CD4-positive, CD25-positive, alpha-beta regulatory T cell (primary cell): ENCODE measurements around the gene MTO1. TPM values are rescaled to one million over a fixed set of nuclear protein-coding genes. Genes with fewer than 3 reads are reported as not detected.

Experiments
- ATAC-seq, 2 donors: fragments of 150-1000 bp; cut with Tn5 transposase; one replicate each; pipeline ENCODE4 v1.10.0; 2021; ENCODE audit warnings: low read depth in 2 of 2, moderate number of reproducible peaks in 2 of 2, moderate library complexity in 1 of 2
- DNase-seq, 3 donors: peaks; one replicate each; pipeline versions ENCODE4 v3.0.0 to v3.0.0-alpha.2; 2012 to 2022; ENCODE audit warnings: mixed read lengths in 1 of 3
- H3K27ac ChIP-seq: one replicate; pipeline ENCODE4 v1.7.0; 2013; ENCODE audit warnings: mild to moderate bottlenecking, low read length; ENCODE audit not compliant: insufficient read depth, poor library complexity, severe bottlenecking
- H3K27me3 ChIP-seq: one replicate; pipeline ENCODE4 v1.7.0; 2013; ENCODE audit warnings: low read length; ENCODE audit not compliant: control insufficient read depth, insufficient read depth
- H3K36me3 ChIP-seq: one replicate; pipeline ENCODE4 v1.7.0; 2013; ENCODE audit warnings: mild to moderate bottlenecking, low read length, moderate library complexity; ENCODE audit not compliant: control insufficient read depth, insufficient read depth
- H3K4me1 ChIP-seq: 2 replicates; pipeline ENCODE4 v1.7.0; 2013; ENCODE audit warnings: mild to moderate bottlenecking, low read length; ENCODE audit not compliant: insufficient read depth, control insufficient read depth, poor library complexity, severe bottlenecking
- H3K4me3 ChIP-seq: one replicate; pipeline ENCODE4 v1.7.0; 2013; ENCODE audit warnings: low read depth, mild to moderate bottlenecking, low read length, moderate library complexity
- H3K9me3 ChIP-seq, 2 experiments: 1 replicate in 1 of 2; 2 replicates in 1 of 2; pipeline ENCODE4 v1.7.0; 2013; ENCODE audit warnings: low read length in 2 of 2, mild to moderate bottlenecking in 1 of 2, moderate library complexity in 1 of 2; ENCODE audit not compliant: control insufficient read depth in 2 of 2
- H3K27ac Mint-ChIP-seq, 3 donors: one replicate each; pipeline ENCODE4 v1.8.0; 2020 to 2022; ENCODE audit warnings: mild to moderate bottlenecking in 3 of 3, mixed read lengths in 3 of 3, moderate library complexity in 2 of 3
- H3K27me3 Mint-ChIP-seq: one replicate; pipeline ENCODE4 v1.8.0; 2022; ENCODE audit warnings: mild to moderate bottlenecking, mixed read lengths
- H3K36me3 Mint-ChIP-seq: one replicate; pipeline ENCODE4 v1.8.0; 2020; ENCODE audit warnings: mixed read lengths
- H3K4me1 Mint-ChIP-seq, 4 donors: one replicate each; pipeline ENCODE4 v1.8.0; 2020 to 2022; ENCODE audit warnings: mixed read lengths in 4 of 4, mild to moderate bottlenecking in 1 of 4
- H3K4me3 Mint-ChIP-seq, 4 donors: one replicate each; pipeline ENCODE4 v1.8.0; 2020 to 2022; ENCODE audit warnings: mild to moderate bottlenecking in 4 of 4, mixed read lengths in 4 of 4, moderate library complexity in 3 of 4
- H3K9me3 Mint-ChIP-seq, 7 donors: one replicate each; pipeline ENCODE4 v1.8.0; 2020 to 2022; ENCODE audit warnings: mixed read lengths in 7 of 7, mild to moderate bottlenecking in 3 of 7, moderate library complexity in 2 of 7
- polyA plus RNA-seq, 4 donors: library from polyadenylated mRNA; unstranded; fragments of 300-500 nt; fragmentation: Illumina TruSeq; gene quantifications; one replicate each; pipeline ENCODE4 v1.2.3, GENCODE V29; 2021
- total RNA-seq: library from RNA; stranded (reverse); gene quantifications from one replicate; pipeline ENCODE4 v1.2.3, GENCODE V29; 2022

Gene MTO1
- total and polyA plus RNA-seq, 5 donors from 2014 or later, result 34.9 to 69.9 (median 42.8) TPM

DNA sequence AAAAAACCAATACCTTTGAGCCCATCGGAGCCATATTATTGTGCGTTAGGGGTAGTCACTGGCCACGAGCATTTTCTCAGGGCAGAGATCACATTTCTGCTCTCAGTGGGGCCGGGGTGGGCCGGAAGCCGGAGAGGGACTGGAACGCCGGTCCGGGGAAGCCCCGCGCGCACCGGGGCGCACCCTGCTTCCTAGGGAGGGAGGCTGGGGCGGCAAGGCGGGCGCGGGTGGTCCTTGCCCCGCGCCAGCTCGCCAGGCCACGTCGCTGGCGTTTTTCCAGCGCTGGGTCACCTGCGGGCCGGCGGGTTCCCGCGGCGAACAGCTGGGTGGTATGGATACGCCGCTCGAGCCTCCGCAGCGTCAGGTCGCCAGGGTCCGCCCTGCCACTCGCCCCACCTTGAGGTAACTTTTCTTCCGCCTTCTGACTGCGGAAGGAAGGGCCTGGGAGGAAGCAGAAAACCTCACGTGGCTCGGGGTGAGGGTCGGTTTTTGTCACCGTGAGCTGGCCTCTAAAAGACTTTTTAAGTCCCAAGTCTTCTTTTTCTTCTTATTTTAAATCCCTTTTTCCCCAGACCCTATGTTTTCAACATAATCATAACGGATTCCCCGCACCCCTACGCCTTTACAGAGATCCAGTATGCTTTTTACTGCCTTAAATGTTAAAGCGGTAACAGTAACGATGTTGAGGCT, 62.0 kb downstream of the MTO1 start:
- Histone ChIP-seq H3K4me3 (peak overlapping the region; percentile 95), H3K36me3 (peaks cover 10% of the 10 kb centered on the region), H3K4me1 (peaks cover 49% of the 10 kb centered on the region), H3K9me3 (no peaks in the 10 kb centered on the region), H3K27ac (peak overlapping the region; percentile 99), H3K27me3 (no peaks in the 10 kb centered on the region)
- Mint-ChIP-seq H3K4me1 (peaks cover 16 to 46% (median 30%) of the 10 kb centered on the region in 4 donors), H3K27ac (peak overlapping the region; percentile 95 to 100 (median 96)), H3K4me3 (peak overlapping the region; percentile 92 to 99 (median 96)), H3K27me3 (peaks cover 9% of the 10 kb centered on the region), H3K9me3 (peaks cover 0 to 3% (median 0%) of the 10 kb centered on the region in 7 donors), H3K36me3 (peaks cover 19% of the 10 kb centered on the region)
- peak; percentile 41 to 44 for ATAC-seq
- peak; percentile 71 to 93 (median 81) for DNase-seq

DNA sequence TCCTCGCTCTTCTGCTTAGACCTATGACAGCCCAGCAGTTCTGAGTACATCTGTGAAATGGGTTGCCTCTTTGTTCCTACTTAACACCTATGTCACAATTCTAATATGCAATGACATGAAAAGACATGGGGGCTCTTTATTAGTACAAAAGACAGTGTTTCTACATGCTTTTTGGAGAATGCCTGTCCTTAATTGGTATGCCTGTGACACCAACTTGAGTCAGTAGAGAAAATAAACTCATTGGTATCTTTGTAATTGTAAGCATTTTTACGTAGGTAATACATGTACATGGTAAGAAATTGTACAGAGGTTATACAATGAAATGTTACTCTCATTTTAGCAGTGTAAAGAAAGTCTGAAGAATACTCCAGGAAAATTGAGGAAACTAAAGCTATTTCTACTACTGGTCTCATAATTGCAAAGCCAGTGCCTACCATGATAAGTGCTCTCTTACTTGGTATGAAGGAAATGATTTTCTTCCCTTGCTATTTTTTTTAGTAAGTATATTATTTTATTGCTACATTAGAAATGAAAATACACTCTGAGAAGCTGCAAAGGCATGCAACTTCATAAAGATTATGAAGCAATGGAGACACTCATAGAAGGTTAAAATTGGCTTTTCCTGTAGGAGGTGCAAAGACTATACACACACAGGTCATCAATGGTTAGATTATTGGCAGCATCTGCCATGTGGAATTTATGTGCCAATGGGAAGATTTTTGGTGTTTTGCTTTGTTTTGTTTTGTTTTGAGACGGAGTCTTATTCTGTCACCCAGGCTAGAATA, 64.2 kb downstream of the MTO1 start:
- H3K4me3 ChIP-seq, result no peak overlapping the region
- peaks cover 2% of the 10 kb centered on the region for H3K27me3 Mint-ChIP-seq
- peak overlapping the region in 2 of 4 donors; percentile 5 to 57 for H3K4me3 Mint-ChIP-seq
- H3K36me3 Mint-ChIP-seq, result peaks cover 1% of the 10 kb centered on the region
- no peak overlapping the region for H3K27ac ChIP-seq
- H3K27me3 ChIP-seq, result no peaks in the 10 kb centered on the region
- no peak overlapping the region for H3K27ac Mint-ChIP-seq
- H3K4me1 Mint-ChIP-seq, result peaks cover 9 to 30% (median 18%) of the 10 kb centered on the region in 4 donors
- no peak for ATAC-seq
- no peak for DNase-seq
- H3K9me3 ChIP-seq, result no peaks in the 10 kb centered on the region
- no peaks in the 10 kb centered on the region for H3K36me3 ChIP-seq
- H3K4me1 ChIP-seq, result peaks cover 27% of the 10 kb centered on the region
- peaks cover 0 to 3% (median 0%) of the 10 kb centered on the region in 7 donors for H3K9me3 Mint-ChIP-seq

- H3K9me3 Mint-ChIP-seq, result no peaks in the 10 kb centered on the region
- H3K4me1 ChIP-seq, result peaks cover 5% of the 10 kb centered on the region
- H3K36me3 ChIP-seq, result no peaks in the 10 kb centered on the region
- no peak overlapping the region for H3K27ac Mint-ChIP-seq
- peaks cover 3 to 7% (median 4%) of the 10 kb centered on the region in 4 donors for H3K4me1 Mint-ChIP-seq
- no peaks in the 10 kb centered on the region for H3K36me3 Mint-ChIP-seq
- H3K27me3 Mint-ChIP-seq, result no peaks in the 10 kb centered on the region
- H3K27ac ChIP-seq, result no peak overlapping the region
- no peak for DNase-seq
- no peak for ATAC-seq
- H3K9me3 ChIP-seq, result no peaks in the 10 kb centered on the region
- no peak overlapping the region for H3K4me3 ChIP-seq
- no peak overlapping the region for H3K4me3 Mint-ChIP-seq
- H3K27me3 ChIP-seq, result no peaks in the 10 kb centered on the region
Measured at GRCh38 chr6:73528897-73529296, 67.4 kb downstream of the MTO1 start.

DNA sequence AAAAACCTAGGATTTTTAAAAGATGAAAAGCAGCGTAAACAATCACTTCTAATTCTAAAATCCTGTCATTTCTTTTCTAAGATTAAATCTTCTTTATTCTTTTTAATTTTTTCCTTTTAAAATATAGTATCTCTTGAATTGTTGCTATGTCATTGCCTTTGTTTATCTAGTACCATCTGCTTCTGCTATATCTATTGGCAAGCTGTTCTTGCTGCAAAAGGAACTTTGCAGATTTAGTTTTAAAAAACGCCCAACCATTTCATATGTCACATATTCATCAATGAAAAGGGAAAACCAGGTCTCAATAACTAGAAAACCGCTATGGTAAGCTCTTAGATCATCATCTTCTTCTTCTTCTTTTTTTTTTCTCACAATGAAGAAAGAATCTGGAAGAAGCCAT, 70.8 kb downstream of the MTO1 start:
- Histone ChIP-seq H3K27me3 (no peaks in the 10 kb centered on the region), H3K4me1 (no peaks in the 10 kb centered on the region), H3K36me3 (no peaks in the 10 kb centered on the region), H3K27ac (no peak overlapping the region), H3K9me3 (no peaks in the 10 kb centered on the region), H3K4me3 (no peak overlapping the region)
- Mint-ChIP-seq H3K27ac (no peak overlapping the region), H3K4me3 (no peak overlapping the region), H3K4me1 (no peaks in the 10 kb centered on the region), H3K27me3 (peaks cover 5% of the 10 kb centered on the region), H3K9me3 (no peaks in the 10 kb centered on the region), H3K36me3 (no peaks in the 10 kb centered on the region)
- DNase-seq (no peak), ATAC-seq (no peak)

- no peak overlapping the region for H3K27ac Mint-ChIP-seq
- H3K4me3 Mint-ChIP-seq, result no peak overlapping the region
- H3K4me1 Mint-ChIP-seq, result no peaks in the 10 kb centered on the region
- no peaks in the 10 kb centered on the region for H3K36me3 ChIP-seq
- no peaks in the 10 kb centered on the region for H3K9me3 ChIP-seq
- H3K9me3 Mint-ChIP-seq, result no peaks in the 10 kb centered on the region
- DNase-seq, result no peak
- H3K27me3 ChIP-seq, result no peaks in the 10 kb centered on the region
- no peaks in the 10 kb centered on the region for H3K4me1 ChIP-seq
- no peak overlapping the region for H3K27ac ChIP-seq
- H3K4me3 ChIP-seq, result no peak overlapping the region
- H3K36me3 Mint-ChIP-seq, result no peaks in the 10 kb centered on the region
- H3K27me3 Mint-ChIP-seq, result peaks cover 5% of the 10 kb centered on the region
- no peak for ATAC-seq
Measured at GRCh38 chr6:73534628-73535027, 73.1 kb downstream of the MTO1 start.

- Histone ChIP-seq H3K4me3 (no peak overlapping the region), H3K27ac (no peak overlapping the region), H3K4me1 (no peaks in the 10 kb centered on the region), H3K9me3 (no peaks in the 10 kb centered on the region), H3K36me3 (no peaks in the 10 kb centered on the region), H3K27me3 (no peaks in the 10 kb centered on the region)
- H3K4me1 Mint-ChIP-seq, result no peaks in the 10 kb centered on the region
- DNase-seq (no peak), ATAC-seq (no peak)
- H3K9me3 Mint-ChIP-seq, result no peaks in the 10 kb centered on the region
- peaks cover 5% of the 10 kb centered on the region for H3K27me3 Mint-ChIP-seq
- no peaks in the 10 kb centered on the region for H3K36me3 Mint-ChIP-seq
- H3K4me3 Mint-ChIP-seq, result no peak overlapping the region
- H3K27ac Mint-ChIP-seq, result no peak overlapping the region
Measured at GRCh38 chr6:73537677-73538076, 76.1 kb downstream of the MTO1 start.

DNA sequence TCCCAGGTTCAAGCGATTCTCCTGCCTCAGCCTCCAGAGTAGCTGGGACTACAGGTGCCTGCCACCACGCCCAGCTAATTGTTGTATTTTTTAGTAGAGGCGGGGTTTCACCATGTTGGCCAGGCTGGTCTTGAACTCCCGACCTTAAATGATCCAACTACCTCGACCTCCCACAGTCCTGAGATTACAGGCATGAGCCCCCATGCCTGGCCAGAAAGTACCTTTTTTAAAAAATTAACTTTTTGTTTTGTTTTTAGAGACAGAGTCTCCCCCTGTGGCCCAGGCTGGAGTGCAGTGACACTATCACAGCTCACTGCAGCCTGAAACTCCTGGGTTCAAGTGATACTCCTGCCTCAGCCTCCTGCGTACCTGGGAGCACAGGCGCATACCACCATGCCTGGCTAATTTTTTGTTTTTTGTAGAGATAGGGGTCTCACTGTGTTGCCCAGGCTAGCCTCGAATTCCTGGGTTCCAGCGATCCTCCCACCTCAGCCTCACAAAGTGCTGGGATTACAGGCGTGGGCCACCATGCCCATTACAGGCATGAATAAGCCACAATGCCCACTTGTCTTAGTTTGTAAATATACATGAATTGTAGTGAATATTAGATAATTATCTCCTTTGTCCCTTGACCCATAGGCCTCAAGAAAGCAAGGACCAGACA, 76.7 kb downstream of the MTO1 start:
- no peaks in the 10 kb centered on the region for H3K4me1 Mint-ChIP-seq
- H3K27me3 Mint-ChIP-seq, result peaks cover 8% of the 10 kb centered on the region
- Histone ChIP-seq H3K4me1 (no peaks in the 10 kb centered on the region), H3K36me3 (no peaks in the 10 kb centered on the region), H3K27ac (no peak overlapping the region), H3K27me3 (no peaks in the 10 kb centered on the region), H3K9me3 (no peaks in the 10 kb centered on the region), H3K4me3 (no peak overlapping the region)
- H3K9me3 Mint-ChIP-seq, result no peaks in the 10 kb centered on the region
- no peak overlapping the region for H3K4me3 Mint-ChIP-seq
- DNase-seq, result no peak
- no peak overlapping the region for H3K27ac Mint-ChIP-seq
- no peak for ATAC-seq
- H3K36me3 Mint-ChIP-seq, result no peaks in the 10 kb centered on the region
